ENCODE results near the gene PCNT. TPM values are rescaled to one million over a fixed set of nuclear protein-coding genes. Genes with fewer than 3 reads are reported as not detected.

Gene PCNT
- total RNA-seq, 1 experiment from 2014 or later: 38.4 TPM

DNA sequence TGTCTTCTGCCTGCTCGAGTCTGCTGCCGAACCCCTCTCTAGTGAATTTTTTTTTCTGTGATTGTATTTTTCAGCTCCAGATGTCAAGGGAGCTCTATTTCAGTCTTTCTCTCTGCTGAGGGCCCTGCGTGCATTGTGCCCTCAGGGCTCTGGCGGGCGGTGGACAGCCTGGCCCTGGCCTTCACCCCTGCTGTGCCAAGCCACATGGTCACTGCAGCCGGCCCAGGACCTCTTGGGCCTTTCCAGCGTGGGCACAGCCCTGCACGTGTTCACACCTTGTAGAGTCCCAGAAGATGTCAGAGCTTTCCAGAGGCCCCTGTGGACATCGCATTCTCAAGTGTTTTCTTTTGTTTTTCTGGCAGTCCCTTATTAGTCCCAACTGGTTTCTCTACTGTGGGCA, 55.7 kb downstream of the PCNT start:
- no TSS peak for BruUV-seq (replicated peaks)
- H3K27ac Mint-ChIP-seq (ENCODE audit: unreplicated experiment): peak overlapping the region; percentile 25
- TF ChIP-seq, protein P1, sequence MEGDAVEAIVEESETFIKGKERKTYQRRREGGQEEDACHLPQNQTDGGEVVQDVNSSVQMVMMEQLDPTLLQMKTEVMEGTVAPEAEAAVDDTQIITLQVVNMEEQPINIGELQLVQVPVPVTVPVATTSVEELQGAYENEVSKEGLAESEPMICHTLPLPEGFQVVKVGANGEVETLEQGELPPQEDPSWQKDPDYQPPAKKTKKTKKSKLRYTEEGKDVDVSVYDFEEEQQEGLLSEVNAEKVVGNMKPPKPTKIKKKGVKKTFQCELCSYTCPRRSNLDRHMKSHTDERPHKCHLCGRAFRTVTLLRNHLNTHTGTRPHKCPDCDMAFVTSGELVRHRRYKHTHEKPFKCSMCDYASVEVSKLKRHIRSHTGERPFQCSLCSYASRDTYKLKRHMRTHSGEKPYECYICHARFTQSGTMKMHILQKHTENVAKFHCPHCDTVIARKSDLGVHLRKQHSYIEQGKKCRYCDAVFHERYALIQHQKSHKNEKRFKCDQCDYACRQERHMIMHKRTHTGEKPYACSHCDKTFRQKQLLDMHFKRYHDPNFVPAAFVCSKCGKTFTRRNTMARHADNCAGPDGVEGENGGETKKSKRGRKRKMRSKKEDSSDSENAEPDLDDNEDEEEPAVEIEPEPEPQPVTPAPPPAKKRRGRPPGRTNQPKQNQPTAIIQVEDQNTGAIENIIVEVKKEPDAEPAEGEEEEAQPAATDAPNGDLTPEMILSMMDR (IDR thresholded peaks at IDR 0.05; ENCODE audit: insufficient read depth in 1 of 2, low read depth in 1 of 2, low read length in 1 of 2, severe bottlenecking in 1 of 2, unreplicated experiment in 1 of 2): no peak

DNA sequence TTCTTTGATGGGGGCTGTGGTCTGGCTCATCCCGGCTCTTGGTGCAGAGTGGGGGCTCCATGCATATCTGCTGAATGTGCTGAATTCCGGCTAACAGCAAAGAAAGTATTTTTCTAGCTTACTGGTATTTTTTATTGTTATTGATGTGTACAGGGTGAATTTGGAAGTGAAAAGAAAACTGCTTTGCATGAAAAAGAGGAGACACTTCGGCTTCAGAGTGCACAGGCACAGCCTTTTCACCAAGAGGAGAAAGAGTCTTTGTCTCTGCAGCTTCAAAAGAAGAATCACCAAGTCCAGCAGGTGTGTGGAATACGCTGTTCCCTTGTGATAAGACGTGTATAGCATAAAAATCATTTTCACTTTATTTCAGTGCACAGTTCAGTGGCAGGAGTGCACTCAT, 57.6 kb downstream of the PCNT start:
- Histone ChIP-seq H3K4me3 (ENCODE audit: low read depth, low read length) (no peak overlapping the region), H3K36me3 (ENCODE audit: control insufficient read depth, insufficient read depth, low read length) (0 out of 2 replicates have a peak, but pooled peaks cover 1% of the 10 kb centered on the region), H3K4me1 (no peaks in the 10 kb centered on the region), H3K27me3 (replicated peaks; ENCODE audit: control insufficient read depth, insufficient read depth, low read length) (no peaks in the 10 kb centered on the region), H3K9me3 (no peaks in the 10 kb centered on the region)
- peaks cover 32% of the 10 kb centered on the region for H3K9me3 Mint-ChIP-seq (ENCODE audit: unreplicated experiment)
- no peaks in the 10 kb centered on the region for H3K27me3 Mint-ChIP-seq (ENCODE audit: insufficient read depth, unreplicated experiment)
- no TSS peak for BruUV-seq (replicated peaks)
- CTCF ChIA-PET: no interaction called here
- intact Hi-C loops (cut with micrococcal nuclease; ENCODE audit: unreplicated experiment): no loop called here
- DNase-seq: no peak
- H3K27ac Mint-ChIP-seq (ENCODE audit: unreplicated experiment): no peak overlapping the region
- no peaks in the 10 kb centered on the region for H3K4me1 Mint-ChIP-seq (ENCODE audit: low read depth, unreplicated experiment)
- POLR2A ChIA-PET: no interaction called here
- peaks cover 62% of the 10 kb centered on the region for H3K36me3 Mint-ChIP-seq (ENCODE audit: insufficient read depth, unreplicated experiment)
- TF ChIP-seq, protein P1 (IDR thresholded peaks at IDR 0.05; ENCODE audit: insufficient read depth in 1 of 2, low read depth in 1 of 2, low read length in 1 of 2, severe bottlenecking in 1 of 2, unreplicated experiment in 1 of 2): no peak
- H3K4me3 Mint-ChIP-seq (ENCODE audit: unreplicated experiment): no peak overlapping the region

More for the DNA sequence above, 55.7 kb downstream of the PCNT start:
- H3K27me3 Mint-ChIP-seq (ENCODE audit: insufficient read depth, unreplicated experiment): no peaks in the 10 kb centered on the region
- Histone ChIP-seq H3K4me3 (ENCODE audit: low read depth, low read length) (no peak overlapping the region), H3K36me3 (ENCODE audit: control insufficient read depth, insufficient read depth, low read length) (0 out of 2 replicates have a peak, but pooled peaks cover 1% of the 10 kb centered on the region), H3K9me3 (no peaks in the 10 kb centered on the region), H3K4me1 (no peaks in the 10 kb centered on the region), H3K27me3 (replicated peaks; ENCODE audit: control insufficient read depth, insufficient read depth, low read length) (no peaks in the 10 kb centered on the region)
- POLR2A ChIA-PET: no interaction called here
- CTCF ChIA-PET: no interaction called here
- intact Hi-C loops (cut with micrococcal nuclease; ENCODE audit: unreplicated experiment): no loop called here
- no peak for DNase-seq
- no peaks in the 10 kb centered on the region for H3K4me1 Mint-ChIP-seq (ENCODE audit: low read depth, unreplicated experiment)
- peaks cover 32% of the 10 kb centered on the region for H3K9me3 Mint-ChIP-seq (ENCODE audit: unreplicated experiment)
- no peak overlapping the region for H3K4me3 Mint-ChIP-seq (ENCODE audit: unreplicated experiment)
- H3K36me3 Mint-ChIP-seq (ENCODE audit: insufficient read depth, unreplicated experiment): peaks cover 49% of the 10 kb centered on the region

DNA sequence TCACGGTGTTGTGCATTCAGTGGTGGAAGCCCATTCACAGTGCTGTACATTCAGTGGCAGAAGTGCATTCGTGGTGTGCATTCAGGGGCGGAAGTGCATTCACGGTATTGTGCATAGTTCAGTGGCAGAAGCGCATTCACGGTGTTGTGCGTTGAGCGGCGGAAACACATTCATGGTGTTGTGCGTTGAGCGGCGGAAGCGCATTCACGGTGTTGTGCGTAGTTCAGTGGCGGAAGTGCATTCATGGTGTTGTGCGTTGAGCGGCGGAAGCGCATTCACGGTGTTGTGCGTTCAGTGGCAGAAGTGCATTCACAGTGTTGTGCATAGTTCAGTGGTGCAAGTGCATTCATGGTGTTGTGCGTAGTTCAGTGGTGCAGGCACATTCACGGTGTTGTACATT, 60.6 kb downstream of the PCNT start:
- Mint-ChIP-seq H3K36me3 (ENCODE audit: insufficient read depth, unreplicated experiment) (peaks cover 62% of the 10 kb centered on the region), H3K4me3 (ENCODE audit: unreplicated experiment) (no peak overlapping the region), H3K4me1 (ENCODE audit: low read depth, unreplicated experiment) (no peaks in the 10 kb centered on the region), H3K27me3 (ENCODE audit: insufficient read depth, unreplicated experiment) (no peaks in the 10 kb centered on the region), H3K27ac (ENCODE audit: unreplicated experiment) (no peak overlapping the region), H3K9me3 (ENCODE audit: unreplicated experiment) (peaks cover 32% of the 10 kb centered on the region)
- TF ChIP-seq, protein P1 (IDR thresholded peaks at IDR 0.05; ENCODE audit: insufficient read depth in 1 of 2, low read depth in 1 of 2, low read length in 1 of 2, severe bottlenecking in 1 of 2, unreplicated experiment in 1 of 2): no peak
- Histone ChIP-seq H3K36me3 (ENCODE audit: control insufficient read depth, insufficient read depth, low read length) (no peaks in the 10 kb centered on the region; the same call in 1 of the 2 replicates), H3K4me1 (no peaks in the 10 kb centered on the region), H3K27me3 (replicated peaks; ENCODE audit: control insufficient read depth, insufficient read depth, low read length) (no peaks in the 10 kb centered on the region), H3K9me3 (no peaks in the 10 kb centered on the region), H3K4me3 (ENCODE audit: low read depth, low read length) (no peak overlapping the region)
- no TSS peak for BruUV-seq (replicated peaks)
- no peak for DNase-seq
- intact Hi-C loops (cut with micrococcal nuclease; ENCODE audit: unreplicated experiment): no loop called here
- CTCF ChIA-PET: no interaction called here
- POLR2A ChIA-PET: no interaction called here
